ENCODE measurements around the gene SLC38A7. TPM values are rescaled to one million over a fixed set of nuclear protein-coding genes. Genes with fewer than 3 reads are reported as not detected.
"Not testable (repeated sequence)": the region's sequence is repeated elsewhere in the genome, so short reads cannot be mapped to it uniquely, and the experiment has no call there.

SLC38A7 gene
- total RNA-seq, 1 donor from 2014 or later: 38.0 TPM

GRCh38 chr16:58670177-58670576 is 14.4 kb downstream of the SLC38A7 start:
- peaks cover 1% of the 10 kb centered on the region for H3K36me3 ChIP-seq (ENCODE audit: control insufficient read depth, insufficient read depth, low read length)
- no peaks in the 10 kb centered on the region for H3K27me3 ChIP-seq (ENCODE audit: control insufficient read depth, insufficient read depth, low read length)
- no peak overlapping the region for H3K4me3 ChIP-seq (ENCODE audit: low read depth, low read length)
- TF ChIP-seq, protein P1, sequence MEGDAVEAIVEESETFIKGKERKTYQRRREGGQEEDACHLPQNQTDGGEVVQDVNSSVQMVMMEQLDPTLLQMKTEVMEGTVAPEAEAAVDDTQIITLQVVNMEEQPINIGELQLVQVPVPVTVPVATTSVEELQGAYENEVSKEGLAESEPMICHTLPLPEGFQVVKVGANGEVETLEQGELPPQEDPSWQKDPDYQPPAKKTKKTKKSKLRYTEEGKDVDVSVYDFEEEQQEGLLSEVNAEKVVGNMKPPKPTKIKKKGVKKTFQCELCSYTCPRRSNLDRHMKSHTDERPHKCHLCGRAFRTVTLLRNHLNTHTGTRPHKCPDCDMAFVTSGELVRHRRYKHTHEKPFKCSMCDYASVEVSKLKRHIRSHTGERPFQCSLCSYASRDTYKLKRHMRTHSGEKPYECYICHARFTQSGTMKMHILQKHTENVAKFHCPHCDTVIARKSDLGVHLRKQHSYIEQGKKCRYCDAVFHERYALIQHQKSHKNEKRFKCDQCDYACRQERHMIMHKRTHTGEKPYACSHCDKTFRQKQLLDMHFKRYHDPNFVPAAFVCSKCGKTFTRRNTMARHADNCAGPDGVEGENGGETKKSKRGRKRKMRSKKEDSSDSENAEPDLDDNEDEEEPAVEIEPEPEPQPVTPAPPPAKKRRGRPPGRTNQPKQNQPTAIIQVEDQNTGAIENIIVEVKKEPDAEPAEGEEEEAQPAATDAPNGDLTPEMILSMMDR (IDR thresholded peaks at IDR 0.05; ENCODE audit: insufficient read depth, low read length, poor library complexity, severe bottlenecking): no peak
- DNase-seq (ENCODE audit: low read depth): no peak

GRCh38 chr16:58665200-58665599 is 19.4 kb downstream of the SLC38A7 start:
- TF ChIP-seq, protein P1 (IDR thresholded peaks at IDR 0.05; ENCODE audit: insufficient read depth, low read length, poor library complexity, severe bottlenecking): no peak
- Histone ChIP-seq H3K4me3 (ENCODE audit: low read depth, low read length) (no peak overlapping the region), H3K36me3 (ENCODE audit: control insufficient read depth, insufficient read depth, low read length) (peaks cover 1% of the 10 kb centered on the region), H3K27me3 (ENCODE audit: control insufficient read depth, insufficient read depth, low read length) (no peaks in the 10 kb centered on the region)
- DNase-seq (ENCODE audit: low read depth): no peak

- H3K36me3 ChIP-seq (ENCODE audit: control insufficient read depth, insufficient read depth, low read length): no peaks in the 10 kb centered on the region
- DNase-seq (ENCODE audit: low read depth): peak; percentile 64
- H3K27me3 ChIP-seq (ENCODE audit: control insufficient read depth, insufficient read depth, low read length): no peaks in the 10 kb centered on the region
- TF ChIP-seq, protein P1 (IDR thresholded peaks at IDR 0.05; ENCODE audit: insufficient read depth, low read length, poor library complexity, severe bottlenecking): peak; percentile 63
- no peak overlapping the region for H3K4me3 ChIP-seq (ENCODE audit: low read depth, low read length)
Observed at GRCh38 chr16:58661199-58661830, 23.3 kb downstream of the SLC38A7 start.

DNA sequence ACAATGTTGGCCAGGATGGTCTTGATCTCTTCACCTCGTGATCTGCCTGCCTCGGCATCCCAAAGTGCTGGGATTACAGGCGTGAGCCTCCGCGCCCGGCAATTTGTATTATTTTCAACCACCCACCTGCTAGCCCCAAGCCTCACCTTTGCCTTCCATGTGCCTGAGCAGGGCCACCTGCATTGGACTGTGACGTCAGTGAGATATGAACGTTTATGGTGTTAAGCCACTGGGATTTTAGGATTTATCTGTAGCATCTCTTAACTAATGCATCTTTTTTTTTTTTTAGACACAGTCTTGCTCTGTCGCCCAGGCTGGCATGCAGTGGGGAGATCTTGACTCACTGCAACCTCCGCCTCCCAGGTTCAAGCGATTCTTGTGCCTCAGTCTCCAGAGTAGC is 24.7 kb downstream of the SLC38A7 start:
- not testable (repeated sequence) for H3K27me3 ChIP-seq (ENCODE audit: control insufficient read depth, insufficient read depth, low read length); H3K36me3 ChIP-seq (ENCODE audit: control insufficient read depth, insufficient read depth, low read length); H3K4me3 ChIP-seq (ENCODE audit: low read depth, low read length); DNase-seq (ENCODE audit: low read depth)

- no peak overlapping the region for H3K4me3 ChIP-seq (ENCODE audit: low read depth, low read length)
- peaks cover 2% of the 10 kb centered on the region for H3K27me3 ChIP-seq (ENCODE audit: control insufficient read depth, insufficient read depth, low read length)
- TF ChIP-seq, protein P1 (IDR thresholded peaks at IDR 0.05; ENCODE audit: insufficient read depth, low read length, poor library complexity, severe bottlenecking): no peak
- H3K36me3 ChIP-seq (ENCODE audit: control insufficient read depth, insufficient read depth, low read length): no peaks in the 10 kb centered on the region
- no peak for DNase-seq (ENCODE audit: low read depth)
Observed at GRCh38 chr16:58658796-58659211, 25.8 kb downstream of the SLC38A7 start.

- Histone ChIP-seq H3K4me3 (ENCODE audit: low read depth, low read length) (no peak overlapping the region), H3K27me3 (ENCODE audit: control insufficient read depth, insufficient read depth, low read length) (peaks cover 2% of the 10 kb centered on the region), H3K36me3 (ENCODE audit: control insufficient read depth, insufficient read depth, low read length) (no peaks in the 10 kb centered on the region)
- no peak for DNase-seq (ENCODE audit: low read depth)
- TF ChIP-seq, protein P1 (IDR thresholded peaks at IDR 0.05; ENCODE audit: insufficient read depth, low read length, poor library complexity, severe bottlenecking): no peak
Observed at GRCh38 chr16:58656899-58657298, 27.7 kb downstream of the SLC38A7 start.

Measured in kidney epithelial cell (primary cell).